ENCODE results near the gene PER1. TPM values are rescaled to one million over a fixed set of nuclear protein-coding genes. Genes with fewer than 3 reads are reported as not detected.

Gene PER1
- total and polyA plus RNA-seq, 2 of the 13 experiments (the other 11 are each of a cell fraction or from before 2014, with no cell fraction given) = 2.6 to 3.6 TPM

- TF ChIP-seq, protein P1, sequence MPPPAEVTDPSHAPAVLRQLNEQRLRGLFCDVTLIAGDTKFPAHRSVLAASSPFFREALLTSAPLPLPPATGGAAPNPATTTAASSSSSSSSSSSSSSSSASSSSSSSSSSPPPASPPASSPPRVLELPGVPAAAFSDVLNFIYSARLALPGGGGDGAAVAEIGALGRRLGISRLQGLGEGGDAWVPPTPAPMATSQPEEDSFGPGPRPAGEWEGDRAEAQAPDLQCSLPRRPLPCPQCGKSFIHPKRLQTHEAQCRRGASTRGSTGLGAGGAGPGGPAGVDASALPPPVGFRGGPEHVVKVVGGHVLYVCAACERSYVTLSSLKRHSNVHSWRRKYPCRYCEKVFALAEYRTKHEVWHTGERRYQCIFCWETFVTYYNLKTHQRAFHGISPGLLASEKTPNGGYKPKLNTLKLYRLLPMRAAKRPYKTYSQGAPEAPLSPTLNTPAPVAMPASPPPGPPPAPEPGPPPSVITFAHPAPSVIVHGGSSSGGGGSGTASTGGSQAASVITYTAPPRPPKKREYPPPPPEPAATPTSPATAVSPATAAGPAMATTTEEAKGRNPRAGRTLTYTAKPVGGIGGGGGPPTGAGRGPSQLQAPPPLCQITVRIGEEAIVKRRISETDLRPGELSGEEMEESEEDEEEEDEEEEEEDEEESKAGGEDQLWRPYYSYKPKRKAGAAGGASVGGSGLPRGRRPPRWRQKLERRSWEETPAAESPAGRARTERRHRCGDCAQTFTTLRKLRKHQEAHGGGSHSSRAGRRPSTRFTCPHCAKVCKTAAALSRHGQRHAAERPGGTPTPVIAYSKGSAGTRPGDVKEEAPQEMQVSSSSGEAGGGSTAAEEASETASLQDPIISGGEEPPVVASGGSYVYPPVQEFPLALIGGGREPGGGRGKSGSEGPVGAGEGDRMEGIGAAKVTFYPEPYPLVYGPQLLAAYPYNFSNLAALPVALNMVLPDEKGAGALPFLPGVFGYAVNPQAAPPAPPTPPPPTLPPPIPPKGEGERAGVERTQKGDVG (CRISPR knock-in tag; IDR thresholded peaks at IDR 0.05; ENCODE audit: borderline replicate concordance) = no peak
- peak; percentile 97 for TF ChIP-seq BRCA1 (CRISPR knock-in tag; IDR thresholded peaks at IDR 0.05)
- TF ChIP-seq ZBTB42 (CRISPR knock-in tag; IDR thresholded peaks at IDR 0.05) = 0 out of 2 replicates have a peak, but pooled peaks have one; percentile 11
- TF ChIP-seq, protein P2, sequence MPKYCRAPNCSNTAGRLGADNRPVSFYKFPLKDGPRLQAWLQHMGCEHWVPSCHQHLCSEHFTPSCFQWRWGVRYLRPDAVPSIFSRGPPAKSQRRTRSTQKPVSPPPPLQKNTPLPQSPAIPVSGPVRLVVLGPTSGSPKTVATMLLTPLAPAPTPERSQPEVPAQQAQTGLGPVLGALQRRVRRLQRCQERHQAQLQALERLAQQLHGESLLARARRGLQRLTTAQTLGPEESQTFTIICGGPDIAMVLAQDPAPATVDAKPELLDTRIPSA (CRISPR knock-in tag; IDR thresholded peaks at IDR 0.05; ENCODE audit: borderline replicate concordance) = no peak
- no peak; the same call in 1 of the 2 replicates for TF ChIP-seq ZNF569 (CRISPR knock-in tag; IDR thresholded peaks at IDR 0.05; ENCODE audit: borderline replicate concordance)
- no peak for TF ChIP-seq GZF1 (CRISPR knock-in tag; IDR thresholded peaks at IDR 0.05)
- TF ChIP-seq PHB2 (IDR thresholded peaks at IDR 0.05; ENCODE audit: partially characterized antibody) = no peak
- peak; percentile 75; the same call in 1 of the 2 replicates for TF ChIP-seq ZNF570 (CRISPR knock-in tag; IDR thresholded peaks at IDR 0.05; ENCODE audit: borderline replicate concordance)
- peak; percentile 93 for TF ChIP-seq ZBTB43 (CRISPR knock-in tag; conservative IDR thresholded peaks at IDR 0.05)
- peak; percentile 65; the same call in 1 of the 2 replicates for TF ChIP-seq ZMYM2 (CRISPR knock-in tag; IDR thresholded peaks at IDR 0.05)
- TF ChIP-seq ZNF33A (CRISPR knock-in tag; IDR thresholded peaks at IDR 0.05; ENCODE audit: borderline replicate concordance) = no peak
- TF ChIP-seq ZNF138 (CRISPR knock-in tag; IDR thresholded peaks at IDR 0.05; ENCODE audit: low read depth) = peak; percentile 40; the same call in 1 of the 2 replicates
- no peak; the same call in 1 of the 2 replicates for TF ChIP-seq ZNF775 (CRISPR knock-in tag; IDR thresholded peaks at IDR 0.05; ENCODE audit: borderline replicate concordance)
- no peak; the same call in 1 of the 2 replicates for TF ChIP-seq FOXM1 (CRISPR knock-in tag; IDR thresholded peaks at IDR 0.05)
- TF ChIP-seq ZKSCAN8 (CRISPR knock-in tag; IDR thresholded peaks at IDR 0.05; ENCODE audit: borderline replicate concordance) = peak; percentile 98
- peak; percentile 86; the same call in 1 of the 2 replicates for TF ChIP-seq ZNF724P (CRISPR knock-in tag; IDR thresholded peaks at IDR 0.05; ENCODE audit: borderline replicate concordance)
- TF ChIP-seq ZNF205 (CRISPR knock-in tag; IDR thresholded peaks at IDR 0.05) = peak; percentile 98
- TF ChIP-seq RARA (CRISPR knock-in tag; IDR thresholded peaks at IDR 0.05) = peak; percentile 81
- no peak for TF ChIP-seq BORCS8-MEF2B (CRISPR knock-in tag; IDR thresholded peaks at IDR 0.05)
- TF ChIP-seq, protein P3, sequence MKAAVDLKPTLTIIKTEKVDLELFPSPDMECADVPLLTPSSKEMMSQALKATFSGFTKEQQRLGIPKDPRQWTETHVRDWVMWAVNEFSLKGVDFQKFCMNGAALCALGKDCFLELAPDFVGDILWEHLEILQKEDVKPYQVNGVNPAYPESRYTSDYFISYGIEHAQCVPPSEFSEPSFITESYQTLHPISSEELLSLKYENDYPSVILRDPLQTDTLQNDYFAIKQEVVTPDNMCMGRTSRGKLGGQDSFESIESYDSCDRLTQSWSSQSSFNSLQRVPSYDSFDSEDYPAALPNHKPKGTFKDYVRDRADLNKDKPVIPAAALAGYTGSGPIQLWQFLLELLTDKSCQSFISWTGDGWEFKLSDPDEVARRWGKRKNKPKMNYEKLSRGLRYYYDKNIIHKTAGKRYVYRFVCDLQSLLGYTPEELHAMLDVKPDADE (CRISPR knock-in tag; IDR thresholded peaks at IDR 0.05) = peak; percentile 94; the same call in 1 of the 2 replicates
Measured at GRCh38 chr17:8173056-8173870, 21.1 kb upstream of the PER1 start (continued).

All from HepG2 (cell line).